22Rv1 (cell line): Measurements from ENCODE around the gene TTLL9.

Source experiments
- CTCF ChIP-seq: fragments of 450-650 bp; IDR thresholded peaks from 2 replicates; pipeline ENCODE4 v1.5.1; 2017; ENCODE audit warnings: mild to moderate bottlenecking
- ZFX ChIP-seq: fragments of 450-650 bp; IDR thresholded peaks from 2 replicates; pipeline ENCODE4 v1.6.1; 2017; ENCODE audit warnings: antibody characterized with exemption, borderline replicate concordance

- TF ChIP-seq CTCF (no peak), ZFX (no peak)
Measured at GRCh38 chr20:31966991-31967655, 96.7 kb downstream of the TTLL9 start.
